ENCODE measurements around the gene B9D1.

DNA sequence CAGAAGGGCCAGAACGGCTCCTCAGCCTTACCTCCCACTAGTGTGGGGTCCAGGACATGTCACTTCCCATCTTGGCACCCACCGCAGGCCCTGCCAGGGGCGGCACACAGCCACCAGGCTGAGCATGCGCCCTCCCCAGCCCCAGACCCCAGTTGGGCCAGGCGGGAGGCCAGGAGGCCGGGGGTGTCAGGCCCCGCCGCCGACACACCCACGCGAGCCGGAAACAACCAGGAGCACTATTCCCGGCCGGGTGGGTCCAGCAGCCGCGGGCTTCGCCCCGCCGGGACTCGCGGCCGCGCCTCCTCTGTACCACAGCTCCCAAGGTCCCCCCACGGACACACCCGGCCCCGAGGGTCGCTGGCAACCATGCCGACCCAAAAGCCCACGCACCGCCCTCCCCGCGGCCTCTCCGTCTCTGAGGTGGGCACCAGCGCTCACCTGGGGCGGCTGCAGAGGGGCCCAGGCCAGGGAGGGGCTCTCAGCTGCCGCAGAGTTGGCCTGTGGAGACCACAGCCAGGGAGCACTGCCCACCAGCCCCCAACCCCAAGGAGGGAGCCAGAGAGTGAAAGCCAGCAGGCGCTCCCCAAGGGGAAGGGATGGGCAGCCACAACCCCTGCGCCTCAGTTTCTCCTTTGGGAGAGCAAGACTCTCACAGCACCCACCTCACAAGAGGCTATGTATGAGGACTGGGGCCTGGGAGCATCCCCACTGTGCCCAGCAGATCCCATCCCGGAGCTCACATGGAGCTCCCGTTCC, 18.0 kb downstream of the B9D1 start:
- TF ChIP-seq SIN3A (IDR thresholded peaks at IDR 0.05; ENCODE audit: borderline replicate concordance, insufficient read depth, low read length), result no peak
- TF ChIP-seq, protein P1, sequence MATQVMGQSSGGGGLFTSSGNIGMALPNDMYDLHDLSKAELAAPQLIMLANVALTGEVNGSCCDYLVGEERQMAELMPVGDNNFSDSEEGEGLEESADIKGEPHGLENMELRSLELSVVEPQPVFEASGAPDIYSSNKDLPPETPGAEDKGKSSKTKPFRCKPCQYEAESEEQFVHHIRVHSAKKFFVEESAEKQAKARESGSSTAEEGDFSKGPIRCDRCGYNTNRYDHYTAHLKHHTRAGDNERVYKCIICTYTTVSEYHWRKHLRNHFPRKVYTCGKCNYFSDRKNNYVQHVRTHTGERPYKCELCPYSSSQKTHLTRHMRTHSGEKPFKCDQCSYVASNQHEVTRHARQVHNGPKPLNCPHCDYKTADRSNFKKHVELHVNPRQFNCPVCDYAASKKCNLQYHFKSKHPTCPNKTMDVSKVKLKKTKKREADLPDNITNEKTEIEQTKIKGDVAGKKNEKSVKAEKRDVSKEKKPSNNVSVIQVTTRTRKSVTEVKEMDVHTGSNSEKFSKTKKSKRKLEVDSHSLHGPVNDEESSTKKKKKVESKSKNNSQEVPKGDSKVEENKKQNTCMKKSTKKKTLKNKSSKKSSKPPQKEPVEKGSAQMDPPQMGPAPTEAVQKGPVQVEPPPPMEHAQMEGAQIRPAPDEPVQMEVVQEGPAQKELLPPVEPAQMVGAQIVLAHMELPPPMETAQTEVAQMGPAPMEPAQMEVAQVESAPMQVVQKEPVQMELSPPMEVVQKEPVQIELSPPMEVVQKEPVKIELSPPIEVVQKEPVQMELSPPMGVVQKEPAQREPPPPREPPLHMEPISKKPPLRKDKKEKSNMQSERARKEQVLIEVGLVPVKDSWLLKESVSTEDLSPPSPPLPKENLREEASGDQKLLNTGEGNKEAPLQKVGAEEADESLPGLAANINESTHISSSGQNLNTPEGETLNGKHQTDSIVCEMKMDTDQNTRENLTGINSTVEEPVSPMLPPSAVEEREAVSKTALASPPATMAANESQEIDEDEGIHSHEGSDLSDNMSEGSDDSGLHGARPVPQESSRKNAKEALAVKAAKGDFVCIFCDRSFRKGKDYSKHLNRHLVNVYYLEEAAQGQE (IDR thresholded peaks at IDR 0.05; ENCODE audit: insufficient read depth in 1 of 2, low read depth in 2 of 2, low read length in 2 of 2), result no peak

All from PFSK-1 (cell line).